DMS114 treated with DMSO at 0.1 percent for 48 hours (cell line): ENCODE data around the gene NLRC3.
"Not testable (repeated sequence)": the region's sequence is repeated elsewhere in the genome, so short reads cannot be mapped to it uniquely, and the experiment has no call there.

Experiments used
- DNase-seq: peaks from one replicate; lab custom pipeline; 2025; ENCODE audit not compliant: unreplicated experiment; lab: John Stamatoyannopoulos, UW

Gene NLRC3

DNA sequence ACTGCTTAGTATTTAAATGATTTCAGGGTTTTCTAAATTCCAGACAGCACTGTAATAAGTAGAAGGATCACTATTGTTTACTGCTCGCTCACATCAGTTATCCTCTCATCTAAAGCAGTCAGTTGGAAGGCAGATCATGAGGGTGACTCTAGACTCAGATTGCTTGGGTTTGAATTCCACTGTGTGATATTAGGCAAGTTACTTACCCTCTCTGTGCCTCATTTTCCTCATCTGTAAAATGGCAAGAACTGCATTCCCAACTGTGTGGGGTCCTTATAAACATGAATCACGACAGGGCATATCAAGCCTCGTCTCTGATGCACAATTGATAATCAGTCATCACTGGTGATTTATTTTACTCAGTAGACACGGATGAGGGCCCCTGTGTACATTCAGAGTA is 61.3 kb downstream of the NLRC3 start:
- DNase-seq = no peak

GRCh38 chr16:3514621-3515020 is 62.6 kb downstream of the NLRC3 start:
- DNase-seq = no peak

- DNase-seq = no peak
These were observed 63.2 kb downstream of the NLRC3 start for GRCh38 chr16:3513892-3514583.

GRCh38 chr16:3511286-3512180 is 65.7 kb downstream of the NLRC3 start:
- DNase-seq = no peak

- no peak for DNase-seq
These were observed 66.8 kb downstream of the NLRC3 start for GRCh38 chr16:3510416-3510815.

GRCh38 chr16:3509470-3509928 is 67.7 kb downstream of the NLRC3 start:
- DNase-seq = no peak

DNA sequence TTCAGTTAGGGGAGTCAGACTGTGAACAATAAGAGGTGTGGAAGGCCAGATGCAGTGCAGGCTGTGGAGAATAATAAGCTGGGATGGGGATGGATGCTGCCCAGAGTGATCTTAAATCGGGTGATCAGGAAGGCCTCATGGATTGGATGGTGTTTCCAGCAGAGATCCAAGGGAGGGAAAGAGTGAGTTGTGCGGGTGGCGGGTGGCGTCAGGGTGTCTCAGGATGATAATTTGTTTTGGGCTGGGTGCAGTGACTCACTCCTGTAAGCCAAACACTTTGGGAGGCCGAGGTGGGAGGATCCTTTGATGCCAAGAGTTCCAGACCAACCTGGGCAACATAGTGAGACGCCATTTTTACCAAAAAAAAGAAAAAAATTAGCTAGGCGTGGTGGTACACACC is 68.5 kb downstream of the NLRC3 start:
- DNase-seq = no peak

GRCh38 chr16:3503523-3503922 is 73.7 kb downstream of the NLRC3 start:
- DNase-seq = no peak

DNA sequence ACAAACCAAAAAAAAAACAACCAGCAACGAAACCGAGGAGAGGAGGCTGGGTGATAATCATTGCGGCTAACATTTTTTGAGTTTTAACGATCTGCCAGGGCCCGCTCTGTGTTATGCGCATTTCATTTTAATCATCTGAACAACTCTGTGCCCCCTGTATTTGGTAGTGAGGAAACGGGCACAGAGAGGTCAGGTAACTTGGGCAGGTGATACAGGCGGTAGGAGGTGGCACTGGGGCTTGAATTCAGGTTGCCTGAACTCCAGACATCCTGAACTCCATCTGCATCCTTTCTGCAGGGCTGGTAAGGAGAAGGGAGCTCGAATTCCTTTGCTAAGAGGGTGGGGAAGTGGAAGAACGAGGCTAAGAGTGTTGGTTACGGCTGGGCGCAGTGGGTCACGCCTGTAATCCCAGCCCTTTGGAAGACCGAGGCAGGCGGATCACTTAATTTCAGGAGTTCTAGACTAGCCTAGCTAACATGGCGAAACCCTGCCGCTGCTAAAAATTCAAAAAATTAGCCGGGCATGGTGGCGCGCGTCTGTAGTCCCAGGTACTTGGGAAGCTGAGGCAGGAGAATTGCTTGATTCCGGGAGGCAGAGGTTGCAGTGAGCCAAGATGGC is 75.3 kb downstream of the NLRC3 start:
- DNase-seq = peak; percentile 44

DNA sequence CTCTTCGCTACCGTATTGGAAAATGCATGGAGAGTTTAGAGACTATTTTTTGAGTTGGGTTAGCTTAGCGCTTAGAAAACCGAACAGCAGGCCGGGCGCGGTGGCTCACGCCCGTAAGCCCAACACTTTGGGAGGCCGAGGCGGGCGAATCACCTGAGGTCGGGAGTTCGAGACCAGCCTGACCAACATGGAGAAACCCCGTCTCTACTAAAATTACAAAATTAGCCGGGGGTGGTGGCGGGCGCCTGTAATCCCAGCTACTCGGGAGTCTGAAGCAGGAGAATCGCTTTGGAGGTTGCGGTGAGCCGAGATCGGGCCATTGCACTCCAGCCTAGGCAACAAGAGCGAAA is 75.8 kb downstream of the NLRC3 start:
- not testable (repeated sequence) for DNase-seq

DNA sequence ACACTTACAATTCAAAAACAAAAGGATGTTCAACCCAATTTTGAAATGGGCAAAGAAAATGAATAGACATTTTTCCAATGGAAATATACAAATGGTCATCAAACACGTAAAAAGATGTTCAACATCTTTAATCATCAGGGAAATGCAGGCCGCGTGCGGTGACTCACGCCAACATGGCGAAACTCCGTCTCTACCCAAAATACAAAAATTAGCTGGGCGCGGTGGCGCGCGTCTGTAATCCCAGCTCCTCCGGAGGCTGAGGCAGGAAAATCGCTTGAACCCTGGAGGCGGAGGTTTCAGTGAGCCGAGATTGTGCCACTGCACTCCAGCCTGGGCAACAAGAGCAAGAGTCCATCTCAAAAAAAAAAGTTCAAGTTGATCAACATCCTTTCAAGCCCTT is 78.2 kb downstream of the NLRC3 start:
- no peak for DNase-seq

DNA sequence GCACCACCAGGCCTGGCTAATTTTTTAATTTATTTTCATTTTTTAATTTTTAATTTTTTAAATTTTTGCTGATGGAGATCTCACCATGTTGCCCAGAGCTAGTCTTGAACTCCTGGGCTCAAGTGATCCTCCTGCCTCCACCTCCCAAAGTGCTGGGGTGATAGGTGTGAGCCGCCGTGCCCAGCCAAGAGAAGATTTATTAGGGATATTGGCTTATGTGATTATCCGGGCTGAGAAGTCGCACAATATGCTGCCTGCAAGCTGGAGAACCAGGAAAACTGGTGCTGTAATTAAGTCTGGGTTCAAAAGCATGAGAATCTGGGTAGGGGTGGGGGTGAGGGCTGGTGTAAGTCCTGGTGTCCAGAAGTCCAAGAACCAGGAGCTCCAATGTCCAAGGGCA is 79.4 kb downstream of the NLRC3 start:
- DNase-seq = no peak

DNA sequence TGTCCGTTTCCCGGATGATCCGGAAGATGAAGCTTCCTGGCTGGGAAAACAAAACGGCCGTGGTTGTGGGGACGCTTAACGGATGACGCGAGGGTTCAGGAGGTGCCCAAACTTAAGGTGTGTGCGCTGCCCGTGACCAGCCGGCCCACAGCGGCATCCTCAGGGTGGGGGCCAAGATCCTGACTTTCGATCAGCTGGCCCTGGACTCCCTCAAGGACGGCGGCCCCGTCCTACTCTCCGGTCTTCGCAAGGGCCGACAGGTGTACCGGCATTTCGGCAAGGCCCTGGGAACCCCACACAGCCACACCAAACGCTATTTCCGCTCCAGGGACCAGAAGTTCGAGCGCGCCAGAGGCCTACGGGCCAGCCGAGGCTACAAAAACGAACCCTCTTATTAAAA is 80.8 kb downstream of the NLRC3 start:
- DNase-seq = no peak

GRCh38 chr16:3495176-3495575 is 82.0 kb downstream of the NLRC3 start, which contains the start of gene C16orf90:
TSS of gene C16orf90 (minus strand) at chr16:3495489. CDS start at chr16:3495421, 68 bp downstream.
- DNase-seq = no peak

GRCh38 chr16:3494386-3494973 is 82.7 kb downstream of the NLRC3 start:
- no peak for DNase-seq

DNA sequence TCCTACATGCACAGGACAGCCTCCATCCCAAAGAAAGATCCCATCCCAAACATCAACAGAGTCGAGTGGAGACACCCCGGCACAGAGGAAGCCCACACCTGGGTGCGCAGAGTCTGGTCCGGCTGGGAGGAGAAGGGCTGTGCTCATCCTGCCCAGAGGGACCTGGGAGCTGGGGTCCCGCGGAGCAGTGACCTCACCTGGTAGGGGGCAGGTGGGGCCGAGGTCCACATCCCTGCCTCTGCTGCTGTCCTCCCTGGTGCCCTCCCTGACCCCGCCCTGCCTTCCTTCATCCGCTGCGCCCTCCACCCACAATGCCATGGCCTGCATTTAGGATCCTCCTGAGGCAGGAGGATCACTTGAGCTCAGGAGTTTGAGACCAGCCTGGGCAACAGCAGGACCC is 84.8 kb downstream of the NLRC3 start:
- DNase-seq = no peak

- no peak for DNase-seq
These were observed 86.1 kb downstream of the NLRC3 start for GRCh38 chr16:3490911-3491629.
